Skeletal muscle tissue (tissue), 4 donors: ENCODE data around the gene VAV3. TPM values are rescaled to one million over a fixed set of nuclear protein-coding genes. Genes with fewer than 3 reads are reported as not detected.

ENCODE experiments used
- H3K27ac ChIP-seq: one replicate; pipeline ENCODE4 v1.7.0; 2013; ENCODE audit warnings: mild to moderate bottlenecking, low read depth, low read length, inconsistent platforms
- H3K27me3 ChIP-seq, 3 donors: one replicate each; pipeline ENCODE4 v1.7.0; 2013; ENCODE audit warnings: low read length in 3 of 3; ENCODE audit not compliant: control insufficient read depth in 3 of 3, insufficient read depth in 3 of 3
- H3K36me3 ChIP-seq, 3 donors: one replicate each; pipeline ENCODE4 v1.7.0; 2013; ENCODE audit warnings: low read length in 3 of 3; ENCODE audit not compliant: control insufficient read depth in 3 of 3, insufficient read depth in 3 of 3
- H3K4me1 ChIP-seq, 3 donors: one replicate each; pipeline ENCODE4 v1.7.0; 2013; ENCODE audit warnings: low read length in 3 of 3, mild to moderate bottlenecking in 3 of 3; ENCODE audit not compliant: control insufficient read depth in 3 of 3, insufficient read depth in 3 of 3
- H3K4me3 ChIP-seq, 3 donors: one replicate each; pipeline ENCODE4 v1.7.0; 2013; ENCODE audit warnings: low read length in 3 of 3
- H3K9ac ChIP-seq, 3 donors: one replicate each; pipeline ENCODE4 v1.7.0; 2013; ENCODE audit warnings: low read length in 3 of 3, mild to moderate bottlenecking in 3 of 3, moderate library complexity in 2 of 3, low read depth in 1 of 3
- H3K9me3 ChIP-seq, 3 donors: one replicate each; pipeline ENCODE4 v1.7.0; 2013; ENCODE audit warnings: low read length in 3 of 3; ENCODE audit not compliant: control insufficient read depth in 3 of 3
- total RNA-seq: library from RNA; depleted of rRNA; stranded (reverse); fragments of >200 nt; gene quantifications from one replicate; pipeline ENCODE4 v1.2.3, GENCODE V29; 2014
- donor health status: Osteomylitis.

The VAV3 gene
- total RNA-seq, 1 donor from 2014 or later: 11.0 TPM

GRCh38 chr1:107925565-107925964 is 39.4 kb downstream of the VAV3 start:
- no peaks in the 10 kb centered on the region for H3K27me3 ChIP-seq
- H3K9ac ChIP-seq: no peak overlapping the region
- no peaks in the 10 kb centered on the region for H3K9me3 ChIP-seq
- no peaks in the 10 kb centered on the region for H3K4me1 ChIP-seq
- H3K36me3 ChIP-seq: no peaks in the 10 kb centered on the region
- H3K27ac ChIP-seq: no peak overlapping the region
- H3K4me3 ChIP-seq: no peak overlapping the region

DNA sequence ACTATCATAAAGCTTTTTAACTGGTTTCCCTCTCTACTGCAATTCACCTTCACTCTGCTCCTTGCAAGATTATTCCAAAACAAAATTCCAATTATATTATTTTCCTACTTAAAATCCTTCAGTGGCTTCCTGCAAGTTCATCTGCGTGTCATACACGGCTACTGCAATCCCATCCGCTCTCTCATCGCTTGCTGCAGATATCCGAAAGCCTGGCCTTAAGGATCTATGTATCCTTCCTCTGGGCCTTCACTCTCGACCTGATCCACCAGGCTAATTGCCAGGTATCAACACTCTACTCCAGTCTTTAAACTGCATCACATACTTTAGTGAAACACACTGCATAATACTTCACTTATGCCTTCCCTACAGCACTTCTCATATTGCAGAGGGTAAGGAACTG is 44.0 kb downstream of the VAV3 start:
- Histone ChIP-seq H3K9me3 (no peaks in the 10 kb centered on the region), H3K9ac (no peak overlapping the region), H3K27me3 (no peaks in the 10 kb centered on the region), H3K27ac (no peak overlapping the region), H3K4me3 (no peak overlapping the region), H3K36me3 (no peaks in the 10 kb centered on the region), H3K4me1 (no peaks in the 10 kb centered on the region)

DNA sequence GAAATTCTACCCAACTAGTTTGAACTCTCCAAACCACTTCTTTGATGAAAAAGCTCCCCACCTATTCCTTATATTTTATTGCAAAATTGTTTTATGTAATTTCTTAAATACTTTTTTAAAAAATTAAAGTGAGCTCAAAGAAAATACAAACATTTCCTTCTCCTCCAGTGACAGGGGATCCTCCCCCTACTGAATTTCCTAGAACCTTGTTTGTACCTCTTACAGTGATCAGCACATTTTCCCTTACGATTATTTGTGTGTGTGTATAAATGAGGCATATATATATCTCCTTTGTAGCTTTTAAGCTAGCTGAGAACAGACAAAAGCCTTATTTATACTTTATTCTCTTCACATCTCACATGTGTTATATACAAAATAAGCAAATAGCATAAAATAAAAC is 44.4 kb downstream of the VAV3 start:
- Histone ChIP-seq H3K9me3 (no peaks in the 10 kb centered on the region), H3K4me3 (no peak overlapping the region), H3K27ac (no peak overlapping the region), H3K27me3 (no peaks in the 10 kb centered on the region), H3K36me3 (no peaks in the 10 kb centered on the region), H3K4me1 (no peaks in the 10 kb centered on the region), H3K9ac (no peak overlapping the region)

DNA sequence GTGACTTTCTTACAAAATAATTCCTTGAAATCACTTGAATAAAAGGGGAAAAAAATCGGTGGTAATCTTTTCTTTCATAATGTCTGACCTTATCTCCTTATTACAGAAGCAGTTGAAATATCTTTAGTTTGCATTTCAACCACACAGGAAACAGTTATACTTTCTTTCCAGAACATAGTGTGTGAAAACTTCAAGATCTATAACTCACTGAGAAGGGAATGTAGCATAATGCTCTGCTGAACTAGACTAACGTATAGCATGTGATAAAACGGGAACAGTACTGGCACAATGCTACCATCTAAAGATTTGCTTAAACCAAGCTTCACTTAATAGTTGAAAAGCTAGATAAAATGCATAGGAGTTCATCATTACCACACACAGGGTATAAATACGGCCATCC is 45.0 kb downstream of the VAV3 start:
- Histone ChIP-seq H3K27me3 (no peaks in the 10 kb centered on the region), H3K4me3 (no peak overlapping the region), H3K27ac (no peak overlapping the region), H3K4me1 (no peaks in the 10 kb centered on the region), H3K36me3 (no peaks in the 10 kb centered on the region), H3K9ac (no peak overlapping the region), H3K9me3 (no peaks in the 10 kb centered on the region)

GRCh38 chr1:107914119-107914765 is 50.7 kb downstream of the VAV3 start:
- Histone ChIP-seq H3K9me3 (no peaks in the 10 kb centered on the region), H3K4me3 (no peak overlapping the region), H3K27ac (no peak overlapping the region), H3K27me3 (no peaks in the 10 kb centered on the region), H3K4me1 (no peaks in the 10 kb centered on the region), H3K36me3 (no peaks in the 10 kb centered on the region), H3K9ac (no peak overlapping the region)

DNA sequence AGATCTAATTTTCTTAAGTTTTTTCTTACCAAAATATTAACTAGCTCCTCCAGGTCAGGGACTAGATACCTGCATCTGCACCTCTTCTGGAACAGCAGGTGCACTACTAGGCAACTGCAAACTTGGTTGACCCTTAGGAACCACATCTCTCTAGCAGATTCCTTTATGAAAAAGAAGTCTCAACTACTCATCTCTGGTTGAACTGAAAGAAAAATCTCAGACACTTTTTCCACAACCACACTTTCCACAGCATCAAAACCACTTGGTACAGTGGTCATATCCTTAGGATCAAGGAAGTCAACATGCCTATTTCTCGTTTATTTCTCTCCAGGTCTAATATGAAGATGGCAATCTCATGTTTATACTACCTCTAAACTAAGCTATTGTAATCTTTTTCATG is 52.3 kb downstream of the VAV3 start:
- Histone ChIP-seq H3K27ac (no peak overlapping the region), H3K4me3 (no peak overlapping the region), H3K4me1 (no peaks in the 10 kb centered on the region), H3K36me3 (no peaks in the 10 kb centered on the region), H3K9ac (no peak overlapping the region), H3K9me3 (no peaks in the 10 kb centered on the region), H3K27me3 (no peaks in the 10 kb centered on the region)

- H3K36me3 ChIP-seq: no peaks in the 10 kb centered on the region
- no peak overlapping the region for H3K9ac ChIP-seq
- H3K4me1 ChIP-seq: no peaks in the 10 kb centered on the region
- H3K4me3 ChIP-seq: no peak overlapping the region
- H3K27me3 ChIP-seq: no peaks in the 10 kb centered on the region
- H3K9me3 ChIP-seq: no peaks in the 10 kb centered on the region
- no peak overlapping the region for H3K27ac ChIP-seq
Observed at GRCh38 chr1:107900090-107900945, 64.7 kb downstream of the VAV3 start.

- no peaks in the 10 kb centered on the region for H3K36me3 ChIP-seq
- no peaks in the 10 kb centered on the region for H3K9me3 ChIP-seq
- no peaks in the 10 kb centered on the region for H3K27me3 ChIP-seq
- no peaks in the 10 kb centered on the region for H3K4me1 ChIP-seq
- H3K4me3 ChIP-seq: no peak overlapping the region
- no peak overlapping the region for H3K27ac ChIP-seq
- no peak overlapping the region for H3K9ac ChIP-seq
Observed at GRCh38 chr1:107899655-107900054, 65.3 kb downstream of the VAV3 start.

DNA sequence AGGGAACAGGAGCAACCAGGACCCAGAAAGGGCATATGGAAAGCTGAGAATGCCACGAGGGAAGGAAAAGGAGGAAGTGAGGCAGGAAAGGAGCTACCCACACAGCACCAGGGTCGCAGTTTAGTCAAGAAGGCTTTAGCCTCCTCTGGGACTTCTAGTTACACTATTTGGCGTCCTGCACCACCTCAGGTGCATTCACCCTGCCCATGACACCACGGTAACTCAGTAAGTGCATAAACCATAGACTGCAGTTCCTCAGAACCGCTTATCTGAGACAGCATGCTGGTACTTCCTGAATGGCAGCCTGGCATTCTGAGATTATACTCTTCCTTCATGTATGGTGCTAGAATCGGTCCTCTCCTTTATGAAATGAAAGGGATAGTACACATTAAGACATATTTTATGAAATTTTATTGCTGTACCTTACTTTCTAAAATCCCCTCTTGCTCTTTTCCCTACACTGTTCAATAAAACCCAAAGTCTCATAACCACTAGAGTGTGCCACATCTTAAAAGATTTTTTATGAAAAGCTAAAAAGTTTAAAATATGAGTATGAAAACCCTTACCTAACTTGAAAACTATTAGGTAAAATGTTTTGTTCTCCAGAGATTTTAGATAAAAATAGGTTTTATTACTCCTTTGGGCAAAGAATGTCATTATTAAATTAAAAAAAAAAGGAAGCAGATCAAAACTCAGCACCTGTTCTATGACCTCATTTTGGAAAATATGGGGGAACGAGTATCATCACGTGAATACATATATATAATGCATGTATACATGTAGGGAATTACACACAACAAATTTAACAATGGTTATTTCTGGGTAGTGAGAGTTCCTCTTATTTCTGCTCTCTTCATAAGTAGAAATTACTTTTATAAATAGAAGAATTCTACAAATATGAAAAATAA is 67.3 kb downstream of the VAV3 start:
- no peaks in the 10 kb centered on the region for H3K9me3 ChIP-seq
- no peak overlapping the region for H3K27ac ChIP-seq
- H3K4me1 ChIP-seq: no peaks in the 10 kb centered on the region
- no peak overlapping the region for H3K9ac ChIP-seq
- no peaks in the 10 kb centered on the region for H3K36me3 ChIP-seq
- no peak overlapping the region for H3K4me3 ChIP-seq
- H3K27me3 ChIP-seq: no peaks in the 10 kb centered on the region

- no peaks in the 10 kb centered on the region for H3K36me3 ChIP-seq
- H3K9ac ChIP-seq: no peak overlapping the region
- H3K4me1 ChIP-seq: no peaks in the 10 kb centered on the region
- no peaks in the 10 kb centered on the region for H3K27me3 ChIP-seq
- H3K4me3 ChIP-seq: no peak overlapping the region
- H3K9me3 ChIP-seq: no peaks in the 10 kb centered on the region
- no peak overlapping the region for H3K27ac ChIP-seq
Observed at GRCh38 chr1:107896936-107897335, 68.0 kb downstream of the VAV3 start.
